HUES6 (cell line): Measurements from ENCODE around the gene CTBP1.

Experiments used
- H3K27ac ChIP-seq: 2 replicates; pipeline ENCODE4 v1.7.0; 2013; ENCODE audit warnings: low read depth, mild to moderate bottlenecking, low read length, inconsistent platforms
- H3K27me3 ChIP-seq: 2 replicates; pipeline ENCODE4 v1.6.1; 2013; ENCODE audit warnings: low read length; ENCODE audit not compliant: control insufficient read depth, insufficient read depth
- H3K36me3 ChIP-seq: 2 replicates; pipeline ENCODE4 v1.6.1; 2013; ENCODE audit warnings: low read length; ENCODE audit not compliant: control insufficient read depth, insufficient read depth
- H3K4me1 ChIP-seq: 2 replicates; pipeline ENCODE4 v1.6.1; 2013; ENCODE audit warnings: low read length; ENCODE audit not compliant: control insufficient read depth, insufficient read depth
- H3K4me3 ChIP-seq: 2 replicates; pipeline ENCODE4 v1.5.1; 2013; ENCODE audit warnings: low read depth, low read length
- H3K9ac ChIP-seq: one replicate; pipeline ENCODE4 v1.6.1; 2013; ENCODE audit warnings: mild to moderate bottlenecking, low read length
- H3K9me3 ChIP-seq: 2 replicates; pipeline ENCODE4 v1.6.1; 2013; ENCODE audit warnings: low read depth, low read length; ENCODE audit not compliant: control insufficient read depth, insufficient read depth

The CTBP1 gene

GRCh38 chr4:1229117-1229849 is 19.6 kb downstream of the CTBP1 start:
- Histone ChIP-seq H3K9ac (no peak overlapping the region), H3K4me1 (no peaks in the 10 kb centered on the region), H3K36me3 (peaks cover 91% of the 10 kb centered on the region)

GRCh38 chr4:1227816-1228215 is 21.1 kb downstream of the CTBP1 start:
- peaks cover 88% of the 10 kb centered on the region for H3K36me3 ChIP-seq

More at GRCh38 chr4:1229117-1229849, 19.6 kb downstream of the CTBP1 start:
- H3K27ac ChIP-seq: no peak overlapping the region
- H3K4me3 ChIP-seq: no peak overlapping the region
- no peaks in the 10 kb centered on the region for H3K27me3 ChIP-seq
- no peaks in the 10 kb centered on the region for H3K9me3 ChIP-seq

GRCh38 chr4:1226598-1226997 is 22.3 kb downstream of the CTBP1 start:
- Histone ChIP-seq H3K27me3 (no peaks in the 10 kb centered on the region), H3K4me1 (no peaks in the 10 kb centered on the region), H3K27ac (no peak overlapping the region), H3K9me3 (no peaks in the 10 kb centered on the region), H3K9ac (no peak overlapping the region), H3K36me3 (peaks cover 81% of the 10 kb centered on the region), H3K4me3 (no peak overlapping the region)

More at GRCh38 chr4:1227816-1228215, 21.1 kb downstream of the CTBP1 start:
- H3K27me3 ChIP-seq: no peaks in the 10 kb centered on the region
- no peaks in the 10 kb centered on the region for H3K4me1 ChIP-seq
- H3K9me3 ChIP-seq: no peaks in the 10 kb centered on the region
- H3K4me3 ChIP-seq: no peak overlapping the region
- no peak overlapping the region for H3K27ac ChIP-seq
- H3K9ac ChIP-seq: no peak overlapping the region

- H3K36me3 ChIP-seq: peaks cover 81% of the 10 kb centered on the region
Measured at GRCh38 chr4:1226144-1226481, 22.8 kb downstream of the CTBP1 start.

GRCh38 chr4:1225272-1226143 is 23.4 kb downstream of the CTBP1 start:
- H3K36me3 ChIP-seq: peaks cover 80% of the 10 kb centered on the region
- H3K4me1 ChIP-seq: no peaks in the 10 kb centered on the region
- H3K4me3 ChIP-seq: no peak overlapping the region
- H3K27me3 ChIP-seq: no peaks in the 10 kb centered on the region
- H3K9me3 ChIP-seq: no peaks in the 10 kb centered on the region
- H3K27ac ChIP-seq: no peak overlapping the region
- H3K9ac ChIP-seq: no peak overlapping the region

More at GRCh38 chr4:1226144-1226481, 22.8 kb downstream of the CTBP1 start:
- Histone ChIP-seq H3K9me3 (no peaks in the 10 kb centered on the region), H3K4me3 (no peak overlapping the region), H3K9ac (no peak overlapping the region), H3K27ac (no peak overlapping the region), H3K27me3 (no peaks in the 10 kb centered on the region), H3K4me1 (no peaks in the 10 kb centered on the region)

GRCh38 chr4:1223841-1224809 is 24.8 kb downstream of the CTBP1 start:
- H3K27ac ChIP-seq: no peak overlapping the region
- H3K9me3 ChIP-seq: no peaks in the 10 kb centered on the region
- no peak overlapping the region for H3K9ac ChIP-seq
- no peaks in the 10 kb centered on the region for H3K27me3 ChIP-seq
- no peaks in the 10 kb centered on the region for H3K4me1 ChIP-seq
- no peak overlapping the region for H3K4me3 ChIP-seq
- peaks cover 75% of the 10 kb centered on the region for H3K36me3 ChIP-seq

GRCh38 chr4:1222938-1223690 is 25.8 kb downstream of the CTBP1 start:
- H3K36me3 ChIP-seq: peaks cover 78% of the 10 kb centered on the region
- H3K27me3 ChIP-seq: no peaks in the 10 kb centered on the region
- no peaks in the 10 kb centered on the region for H3K9me3 ChIP-seq
- H3K27ac ChIP-seq: no peak overlapping the region
- no peak overlapping the region for H3K4me3 ChIP-seq
- H3K9ac ChIP-seq: no peak overlapping the region
- H3K4me1 ChIP-seq: no peaks in the 10 kb centered on the region

DNA sequence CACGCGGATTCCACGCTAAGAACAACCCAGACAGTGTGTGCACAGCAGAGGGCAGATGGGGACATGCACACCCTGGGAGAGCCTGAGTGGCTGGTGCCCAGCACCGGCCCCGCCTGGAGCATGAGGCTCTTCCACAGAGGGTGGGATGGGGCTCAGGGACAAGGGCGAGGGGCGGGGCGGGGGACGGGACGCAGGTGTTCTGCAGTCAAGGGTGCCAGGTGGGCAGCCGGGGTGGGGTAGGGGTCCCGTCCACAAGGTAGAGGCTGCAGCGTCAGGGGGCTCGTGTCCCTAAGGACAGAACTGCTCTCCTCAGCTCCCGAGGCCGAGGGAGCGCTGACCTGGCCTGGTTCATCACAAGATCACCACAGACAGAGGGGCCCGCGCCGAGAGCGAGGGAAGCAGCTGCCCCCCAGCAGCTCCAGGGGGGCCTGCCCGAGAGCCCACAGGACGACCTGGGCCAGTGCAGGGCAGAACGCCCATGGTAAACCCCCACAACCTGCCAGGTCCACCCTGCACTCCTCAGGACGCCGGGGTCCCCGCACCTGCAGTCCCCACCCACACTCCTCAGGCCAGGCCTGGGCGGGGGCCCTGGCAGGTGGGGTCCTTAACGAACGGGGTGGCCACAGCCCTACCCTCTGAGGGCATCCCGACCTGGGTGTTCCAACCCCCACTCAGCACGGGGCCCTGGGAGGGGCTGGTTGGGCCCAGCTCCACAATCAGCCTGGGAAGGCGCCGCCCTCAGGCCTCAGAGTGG is 26.7 kb downstream of the CTBP1 start:
- Histone ChIP-seq H3K27me3 (no peaks in the 10 kb centered on the region), H3K9ac (no peak overlapping the region), H3K36me3 (peaks cover 74% of the 10 kb centered on the region), H3K9me3 (no peaks in the 10 kb centered on the region), H3K4me1 (no peaks in the 10 kb centered on the region), H3K27ac (no peak overlapping the region), H3K4me3 (no peak overlapping the region)

DNA sequence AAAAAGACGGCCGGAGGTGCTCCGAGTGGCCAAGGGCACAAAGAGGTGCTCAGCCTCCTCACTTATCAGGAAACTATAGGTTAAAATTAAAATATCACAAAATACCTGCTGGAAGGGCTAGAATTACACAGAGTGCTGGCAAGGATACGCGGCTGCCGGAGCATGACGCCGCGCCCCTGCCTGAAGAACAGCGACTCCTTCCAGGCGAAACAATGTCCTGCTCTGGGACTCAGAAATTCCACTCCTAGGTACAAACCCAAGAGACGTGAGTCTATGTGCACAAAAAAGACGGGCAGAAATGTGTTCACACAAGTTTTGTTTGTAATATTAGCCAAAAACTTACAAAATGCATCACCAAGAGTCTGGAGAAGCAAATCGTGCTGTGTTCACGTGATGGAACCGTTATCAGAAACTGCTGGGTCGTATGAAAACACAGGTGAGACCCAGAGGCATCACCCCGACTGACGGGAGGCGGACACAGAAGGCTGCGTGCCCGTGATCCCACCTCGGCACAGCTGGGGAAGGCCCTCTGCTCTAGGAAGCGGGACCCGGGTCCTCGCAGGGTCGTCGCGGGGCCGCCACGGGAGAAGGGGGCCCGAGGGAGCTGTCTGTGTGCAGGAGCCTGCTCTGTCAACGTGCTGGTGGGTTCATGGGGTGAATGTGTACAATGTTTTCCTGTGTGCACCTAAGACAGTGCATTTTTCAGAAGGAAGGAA is 27.6 kb downstream of the CTBP1 start:
- Histone ChIP-seq H3K27ac (no peak overlapping the region), H3K4me1 (no peaks in the 10 kb centered on the region), H3K9ac (no peak overlapping the region), H3K9me3 (no peaks in the 10 kb centered on the region), H3K4me3 (no peak overlapping the region), H3K27me3 (no peaks in the 10 kb centered on the region), H3K36me3 (peaks cover 74% of the 10 kb centered on the region)
